ENCODE results near the gene AAMDC. TPM values are rescaled to one million over a fixed set of nuclear protein-coding genes. Genes with fewer than 3 reads are reported as not detected.

Gene AAMDC
- total and polyA plus RNA-seq, 2 of the 13 experiments (the other 11 are each of a cell fraction or from before 2014, with no cell fraction given) = 18.1 to 35.6 TPM

GRCh38 chr11:77791301-77791700 is 29.6 kb upstream of the AAMDC start:
- intact Hi-C loops (cut with micrococcal nuclease; ENCODE audit: unreplicated experiment) = no loop called here

More at GRCh38 chr11:77791301-77791700, 29.6 kb upstream of the AAMDC start:
- Histone ChIP-seq H3K27ac (ENCODE audit: extremely low read length, insufficient read depth, low read length) (no peak overlapping the region), H3K4me2 (ENCODE audit: low read depth, low read length) (no peak overlapping the region), H3K4me3 (replicated peaks in 1 of 3; ENCODE audit: insufficient read depth in 1 of 3, low read depth in 2 of 3, low read length in 3 of 3) (no peak overlapping the region), H2AFZ (ENCODE audit: low read length) (no peak overlapping the region), H3K79me2 (ENCODE audit: insufficient read depth, low read length) (peaks cover 82% of the 10 kb centered on the region), H3K9ac (ENCODE audit: insufficient read depth, low read depth, low read length) (no peak overlapping the region), H3K4me1 (ENCODE audit: insufficient read depth, low read length) (peaks cover 63% of the 10 kb centered on the region), H4K20me1 (ENCODE audit: insufficient read depth, low read length) (peaks cover 25% of the 10 kb centered on the region), H3K9me3 (ENCODE audit: low read length) (no peaks in the 10 kb centered on the region), H3K36me3 (replicated peaks in 1 of 2; ENCODE audit: control insufficient read depth in 1 of 2, insufficient read depth in 2 of 2, low read length in 2 of 2) (no peaks in the 10 kb centered on the region; a peak in 1 of 5 replicates), H3K27me3 (ENCODE audit: control insufficient read depth in 1 of 2, insufficient read depth in 2 of 2, low read length in 2 of 2) (no peaks in the 10 kb centered on the region)
- POLR2A ChIA-PET = no interaction called here
- BruUV-seq (replicated peaks) = no TSS peak
- WGBS (ENCODE audit: low lambda C conversion rate) = 99% methylated on average over 4 of the region's 4 CpGs
- FAIRE-seq = no peak
- CTCF ChIA-PET (ENCODE audit: low intra/inter-chr PET ratio, low total read pairs) = no interaction called here
- in situ Hi-C loops (cut with HindIII; ENCODE audit: extremely low pct_ligation_motif_present, low pct_unique_long_range_greater_than_20kb) = no loop called here
- no peak for DNase-seq (ENCODE audit: low spot score)
- ATAC-seq = no peak
- TF ChIP-seq ZNF703 (CRISPR knock-in tag; IDR thresholded peaks at IDR 0.05; ENCODE audit: borderline replicate concordance) (no peak), ZNF75D (CRISPR knock-in tag; IDR thresholded peaks at IDR 0.05; ENCODE audit: borderline replicate concordance) (no peak), DR1 (CRISPR knock-in tag; IDR thresholded peaks at IDR 0.05) (no peak), ZNF766 (CRISPR knock-in tag; IDR thresholded peaks at IDR 0.05; ENCODE audit: borderline replicate concordance) (no peak), ZNF234 (CRISPR knock-in tag; conservative IDR thresholded peaks at IDR 0.05) (no peak), SMAD1 (CRISPR knock-in tag; IDR thresholded peaks at IDR 0.05; ENCODE audit: borderline replicate concordance, low read depth) (no peak), NCOA1 (CRISPR knock-in tag; IDR thresholded peaks at IDR 0.05) (no peak), ZSCAN22 (CRISPR knock-in tag; IDR thresholded peaks at IDR 0.05) (no peak), RBM39 (IDR thresholded peaks at IDR 0.05; ENCODE audit: low read depth, low read length, poor library complexity, severe bottlenecking) (no peak), SALL2 (CRISPR knock-in tag; IDR thresholded peaks at IDR 0.05) (no peak)
- TF ChIP-seq, protein P1, sequence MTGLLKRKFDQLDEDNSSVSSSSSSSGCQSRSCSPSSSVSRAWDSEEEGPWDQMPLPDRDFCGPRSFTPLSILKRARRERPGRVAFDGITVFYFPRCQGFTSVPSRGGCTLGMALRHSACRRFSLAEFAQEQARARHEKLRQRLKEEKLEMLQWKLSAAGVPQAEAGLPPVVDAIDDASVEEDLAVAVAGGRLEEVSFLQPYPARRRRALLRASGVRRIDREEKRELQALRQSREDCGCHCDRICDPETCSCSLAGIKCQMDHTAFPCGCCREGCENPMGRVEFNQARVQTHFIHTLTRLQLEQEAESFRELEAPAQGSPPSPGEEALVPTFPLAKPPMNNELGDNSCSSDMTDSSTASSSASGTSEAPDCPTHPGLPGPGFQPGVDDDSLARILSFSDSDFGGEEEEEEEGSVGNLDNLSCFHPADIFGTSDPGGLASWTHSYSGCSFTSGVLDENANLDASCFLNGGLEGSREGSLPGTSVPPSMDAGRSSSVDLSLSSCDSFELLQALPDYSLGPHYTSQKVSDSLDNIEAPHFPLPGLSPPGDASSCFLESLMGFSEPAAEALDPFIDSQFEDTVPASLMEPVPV (CRISPR knock-in tag; IDR thresholded peaks at IDR 0.05) = no peak
- TF ChIP-seq, protein P2, sequence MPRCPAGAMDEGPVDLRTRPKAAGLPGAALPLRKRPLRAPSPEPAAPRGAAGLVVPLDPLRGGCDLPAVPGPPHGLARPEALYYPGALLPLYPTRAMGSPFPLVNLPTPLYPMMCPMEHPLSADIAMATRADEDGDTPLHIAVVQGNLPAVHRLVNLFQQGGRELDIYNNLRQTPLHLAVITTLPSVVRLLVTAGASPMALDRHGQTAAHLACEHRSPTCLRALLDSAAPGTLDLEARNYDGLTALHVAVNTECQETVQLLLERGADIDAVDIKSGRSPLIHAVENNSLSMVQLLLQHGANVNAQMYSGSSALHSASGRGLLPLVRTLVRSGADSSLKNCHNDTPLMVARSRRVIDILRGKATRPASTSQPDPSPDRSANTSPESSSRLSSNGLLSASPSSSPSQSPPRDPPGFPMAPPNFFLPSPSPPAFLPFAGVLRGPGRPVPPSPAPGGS (CRISPR knock-in tag; IDR thresholded peaks at IDR 0.05) = no peak
- TF ChIP-seq, protein P3, sequence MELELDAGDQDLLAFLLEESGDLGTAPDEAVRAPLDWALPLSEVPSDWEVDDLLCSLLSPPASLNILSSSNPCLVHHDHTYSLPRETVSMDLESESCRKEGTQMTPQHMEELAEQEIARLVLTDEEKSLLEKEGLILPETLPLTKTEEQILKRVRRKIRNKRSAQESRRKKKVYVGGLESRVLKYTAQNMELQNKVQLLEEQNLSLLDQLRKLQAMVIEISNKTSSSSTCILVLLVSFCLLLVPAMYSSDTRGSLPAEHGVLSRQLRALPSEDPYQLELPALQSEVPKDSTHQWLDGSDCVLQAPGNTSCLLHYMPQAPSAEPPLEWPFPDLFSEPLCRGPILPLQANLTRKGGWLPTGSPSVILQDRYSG (CRISPR knock-in tag; IDR thresholded peaks at IDR 0.05) = no peak
- TF ChIP-seq, protein P4, sequence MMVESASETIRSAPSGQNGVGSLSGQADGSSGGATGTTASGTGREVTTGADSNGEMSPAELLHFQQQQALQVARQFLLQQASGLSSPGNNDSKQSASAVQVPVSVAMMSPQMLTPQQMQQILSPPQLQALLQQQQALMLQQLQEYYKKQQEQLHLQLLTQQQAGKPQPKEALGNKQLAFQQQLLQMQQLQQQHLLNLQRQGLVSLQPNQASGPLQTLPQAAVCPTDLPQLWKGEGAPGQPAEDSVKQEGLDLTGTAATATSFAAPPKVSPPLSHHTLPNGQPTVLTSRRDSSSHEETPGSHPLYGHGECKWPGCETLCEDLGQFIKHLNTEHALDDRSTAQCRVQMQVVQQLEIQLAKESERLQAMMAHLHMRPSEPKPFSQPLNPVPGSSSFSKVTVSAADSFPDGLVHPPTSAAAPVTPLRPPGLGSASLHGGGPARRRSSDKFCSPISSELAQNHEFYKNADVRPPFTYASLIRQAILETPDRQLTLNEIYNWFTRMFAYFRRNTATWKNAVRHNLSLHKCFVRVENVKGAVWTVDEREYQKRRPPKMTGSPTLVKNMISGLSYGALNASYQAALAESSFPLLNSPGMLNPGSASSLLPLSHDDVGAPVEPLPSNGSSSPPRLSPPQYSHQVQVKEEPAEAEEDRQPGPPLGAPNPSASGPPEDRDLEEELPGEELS (CRISPR knock-in tag; IDR thresholded peaks at IDR 0.05) = no peak
